ENCODE measurements around the gene YRDC.

- TF ChIP-seq, protein P1, sequence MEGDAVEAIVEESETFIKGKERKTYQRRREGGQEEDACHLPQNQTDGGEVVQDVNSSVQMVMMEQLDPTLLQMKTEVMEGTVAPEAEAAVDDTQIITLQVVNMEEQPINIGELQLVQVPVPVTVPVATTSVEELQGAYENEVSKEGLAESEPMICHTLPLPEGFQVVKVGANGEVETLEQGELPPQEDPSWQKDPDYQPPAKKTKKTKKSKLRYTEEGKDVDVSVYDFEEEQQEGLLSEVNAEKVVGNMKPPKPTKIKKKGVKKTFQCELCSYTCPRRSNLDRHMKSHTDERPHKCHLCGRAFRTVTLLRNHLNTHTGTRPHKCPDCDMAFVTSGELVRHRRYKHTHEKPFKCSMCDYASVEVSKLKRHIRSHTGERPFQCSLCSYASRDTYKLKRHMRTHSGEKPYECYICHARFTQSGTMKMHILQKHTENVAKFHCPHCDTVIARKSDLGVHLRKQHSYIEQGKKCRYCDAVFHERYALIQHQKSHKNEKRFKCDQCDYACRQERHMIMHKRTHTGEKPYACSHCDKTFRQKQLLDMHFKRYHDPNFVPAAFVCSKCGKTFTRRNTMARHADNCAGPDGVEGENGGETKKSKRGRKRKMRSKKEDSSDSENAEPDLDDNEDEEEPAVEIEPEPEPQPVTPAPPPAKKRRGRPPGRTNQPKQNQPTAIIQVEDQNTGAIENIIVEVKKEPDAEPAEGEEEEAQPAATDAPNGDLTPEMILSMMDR (IDR thresholded peaks at IDR 0.05) = no peak
- no peak for TF ChIP-seq EP300 (IDR thresholded peaks at IDR 0.05)
Observed at GRCh38 chr1:37802439-37802838, 5.6 kb downstream of the YRDC start.

Data from sigmoid colon (tissue), 4 donors.